ENCODE results near the gene PCDHGA6. TPM values are rescaled to one million over a fixed set of nuclear protein-coding genes. Genes with fewer than 3 reads are reported as not detected.

The PCDHGA6 gene
- polyA plus RNA-seq, 1 of the 3 experiments (the other 2 are of a cell fraction) = 1.4 TPM

DNA sequence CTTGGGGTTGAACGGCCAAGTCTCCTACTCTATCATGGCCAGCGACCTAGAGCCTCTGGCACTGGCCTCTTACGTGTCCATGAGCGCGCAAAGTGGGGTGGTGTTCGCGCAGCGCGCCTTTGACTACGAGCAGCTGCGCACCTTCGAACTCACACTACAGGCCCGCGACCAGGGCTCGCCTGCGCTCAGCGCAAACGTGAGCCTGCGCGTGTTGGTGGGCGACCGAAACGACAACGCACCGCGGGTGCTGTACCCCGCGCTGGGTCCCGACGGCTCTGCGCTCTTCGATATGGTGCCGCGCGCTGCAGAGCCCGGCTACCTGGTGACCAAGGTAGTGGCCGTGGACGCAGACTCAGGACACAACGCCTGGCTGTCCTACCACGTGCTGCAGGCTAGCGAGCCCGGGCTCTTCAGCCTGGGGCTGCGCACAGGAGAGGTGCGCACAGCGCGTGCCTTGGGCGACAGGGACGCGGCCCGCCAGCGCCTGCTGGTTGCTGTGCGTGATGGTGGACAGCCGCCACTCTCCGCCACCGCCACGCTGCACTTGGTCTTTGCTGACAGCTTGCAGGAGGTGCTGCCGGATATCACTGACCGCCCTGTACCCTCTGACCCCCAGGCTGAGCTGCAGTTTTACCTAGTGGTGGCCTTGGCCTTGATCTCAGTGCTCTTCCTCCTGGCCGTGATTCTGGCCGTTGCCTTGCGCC is 26.0 kb downstream of the PCDHGA6 start:
- Histone ChIP-seq H3F3A (replicated peaks; ENCODE audit: insufficient read depth) (no peaks in the 10 kb centered on the region), H3K79me2 (ENCODE audit: insufficient read depth) (no peaks in the 10 kb centered on the region; the same call in 1 of the 2 replicates), H4K20me1 (ENCODE audit: insufficient read depth) (no peaks in the 10 kb centered on the region), H3K4me3 (ENCODE audit: low read depth in 2 of 2, low read length in 1 of 2) (no peak overlapping the region; a peak in 1 of 4 replicates), H3K27ac (ENCODE audit: low read depth in 2 of 2, low read length in 1 of 2) (no peak overlapping the region), H3K9me3 (peaks cover 7% of the 10 kb centered on the region; the same call in 1 of the 2 replicates), H3K9me2 (no peaks in the 10 kb centered on the region), H2AFZ (ENCODE audit: low read depth) (no peak overlapping the region), H3K4me1 (ENCODE audit: control insufficient read depth in 1 of 2, insufficient read depth in 2 of 2, low read depth in 1 of 2, low read length in 1 of 2) (no peaks in the 10 kb centered on the region), H3K27me3 (ENCODE audit: insufficient read depth) (no peaks in the 10 kb centered on the region), H3K36me3 (replicated peaks in 1 of 2; ENCODE audit: control insufficient read depth in 1 of 2, insufficient read depth in 2 of 2, low read length in 1 of 2) (no peaks in the 10 kb centered on the region), H3K9ac (no peak overlapping the region), H3K4me2 (no peak overlapping the region)
- ChIA-PET CTCF (no interaction called here), POLR2A (no interaction called here)
- WGBS (ENCODE audit: low lambda C conversion rate) = 84% methylated on average over 58 of the region's 61 CpGs
- no peak for DNase-seq
- TF ChIP-seq RCOR1 (IDR thresholded peaks at IDR 0.05; ENCODE audit: low read length) (no peak), NFIC (IDR thresholded peaks at IDR 0.05; ENCODE audit: borderline replicate concordance) (no peak), CHD2 (IDR thresholded peaks at IDR 0.05; ENCODE audit: low read length, partially characterized antibody) (no peak), GATA2 (CRISPR knock-in tag; IDR thresholded peaks at IDR 0.05) (no peak), YY1 (IDR thresholded peaks at IDR 0.05; ENCODE audit: low read depth) (no peak), RFX5 (IDR thresholded peaks at IDR 0.05; ENCODE audit: low read length) (no peak), TCF12 (IDR thresholded peaks at IDR 0.05) (no peak), RAD21 (IDR thresholded peaks at IDR 0.05; ENCODE audit: low read length) (no peak), FOSL2 (IDR thresholded peaks at IDR 0.05; ENCODE audit: borderline replicate concordance, low read depth) (no peak)
- TF ChIP-seq, protein P1, sequence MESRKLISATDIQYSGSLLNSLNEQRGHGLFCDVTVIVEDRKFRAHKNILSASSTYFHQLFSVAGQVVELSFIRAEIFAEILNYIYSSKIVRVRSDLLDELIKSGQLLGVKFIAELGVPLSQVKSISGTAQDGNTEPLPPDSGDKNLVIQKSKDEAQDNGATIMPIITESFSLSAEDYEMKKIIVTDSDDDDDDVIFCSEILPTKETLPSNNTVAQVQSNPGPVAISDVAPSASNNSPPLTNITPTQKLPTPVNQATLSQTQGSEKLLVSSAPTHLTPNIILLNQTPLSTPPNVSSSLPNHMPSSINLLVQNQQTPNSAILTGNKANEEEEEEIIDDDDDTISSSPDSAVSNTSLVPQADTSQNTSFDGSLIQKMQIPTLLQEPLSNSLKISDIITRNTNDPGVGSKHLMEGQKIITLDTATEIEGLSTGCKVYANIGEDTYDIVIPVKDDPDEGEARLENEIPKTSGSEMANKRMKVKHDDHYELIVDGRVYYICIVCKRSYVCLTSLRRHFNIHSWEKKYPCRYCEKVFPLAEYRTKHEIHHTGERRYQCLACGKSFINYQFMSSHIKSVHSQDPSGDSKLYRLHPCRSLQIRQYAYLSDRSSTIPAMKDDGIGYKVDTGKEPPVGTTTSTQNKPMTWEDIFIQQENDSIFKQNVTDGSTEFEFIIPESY (IDR thresholded peaks at IDR 0.05; ENCODE audit: borderline replicate concordance, low read depth) = no peak
- TF ChIP-seq, protein P2, sequence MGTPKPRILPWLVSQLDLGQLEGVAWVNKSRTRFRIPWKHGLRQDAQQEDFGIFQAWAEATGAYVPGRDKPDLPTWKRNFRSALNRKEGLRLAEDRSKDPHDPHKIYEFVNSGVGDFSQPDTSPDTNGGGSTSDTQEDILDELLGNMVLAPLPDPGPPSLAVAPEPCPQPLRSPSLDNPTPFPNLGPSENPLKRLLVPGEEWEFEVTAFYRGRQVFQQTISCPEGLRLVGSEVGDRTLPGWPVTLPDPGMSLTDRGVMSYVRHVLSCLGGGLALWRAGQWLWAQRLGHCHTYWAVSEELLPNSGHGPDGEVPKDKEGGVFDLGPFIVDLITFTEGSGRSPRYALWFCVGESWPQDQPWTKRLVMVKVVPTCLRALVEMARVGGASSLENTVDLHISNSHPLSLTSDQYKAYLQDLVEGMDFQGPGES (IDR thresholded peaks at IDR 0.05; ENCODE audit: low read depth, low read length) = no peak

DNA sequence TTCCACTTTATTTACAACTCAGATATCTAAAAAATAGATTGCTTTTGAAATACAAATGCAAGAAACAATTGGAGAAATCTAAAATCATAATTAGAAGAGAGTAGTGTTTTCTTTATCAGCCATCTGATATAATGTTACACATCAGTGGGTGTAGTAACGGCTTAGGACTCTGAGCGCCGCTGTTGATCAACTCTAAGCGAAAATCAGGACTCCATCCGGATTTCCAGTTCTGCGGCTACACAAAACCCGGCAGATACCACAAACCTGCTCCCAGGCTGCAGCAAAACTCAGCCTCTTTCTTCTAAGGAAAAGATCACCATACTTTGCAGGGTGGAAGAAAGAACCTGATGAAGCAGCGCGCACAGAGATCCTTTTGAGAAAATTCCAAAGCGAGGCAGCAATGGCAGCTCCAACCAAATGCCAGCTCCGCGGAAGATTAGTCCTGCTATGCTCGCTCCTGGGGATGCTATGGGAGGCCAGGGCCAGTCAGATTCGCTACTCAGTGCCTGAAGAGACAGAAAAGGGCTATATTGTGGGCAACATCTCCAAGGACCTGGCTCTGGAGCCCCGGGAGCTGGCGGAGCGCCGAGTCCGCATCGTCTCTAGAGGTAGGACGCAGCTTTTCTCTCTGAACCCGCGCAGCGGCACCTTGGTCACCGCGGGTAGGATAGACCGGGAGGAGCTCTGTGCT is 29.0 kb downstream of the PCDHGA6 start, which contains the start of gene PCDHGA9:
PCDHGA9 (plus strand) TSS at position 226 of the 691 bp plus-strand sequence; CDS start at position 401, 175 bp downstream.
- WGBS (ENCODE audit: low lambda C conversion rate) = 77% methylated on average over 26 of the region's 27 CpGs
- Histone ChIP-seq H3K4me1 (ENCODE audit: control insufficient read depth in 1 of 2, insufficient read depth in 2 of 2, low read depth in 1 of 2, low read length in 1 of 2) (no peaks in the 10 kb centered on the region), H3K9ac (no peak within 1 kb of the TSS), H4K20me1 (ENCODE audit: insufficient read depth) (no peaks in the 10 kb centered on the region), H3K27me3 (ENCODE audit: insufficient read depth) (no peaks in the 10 kb centered on the region), H3K9me2 (no peaks in the 10 kb centered on the region), H3K36me3 (replicated peaks in 1 of 2; ENCODE audit: control insufficient read depth in 1 of 2, insufficient read depth in 2 of 2, low read length in 1 of 2) (peaks cover 0 to 9% of the 10 kb centered on the region in 2 experiments), H3K27ac (ENCODE audit: low read depth in 2 of 2, low read length in 1 of 2) (no peak within 1 kb of the TSS), H3K9me3 (peaks cover 7% of the 10 kb centered on the region), H3K79me2 (ENCODE audit: insufficient read depth) (no peaks in the 10 kb centered on the region), H3K4me3 (ENCODE audit: low read depth in 2 of 2, low read length in 1 of 2) (no peak within 1 kb of the TSS; a peak in 1 of 4 replicates), H3K4me2 (no peak within 1 kb of the TSS), H3F3A (replicated peaks; ENCODE audit: insufficient read depth) (no peaks in the 10 kb centered on the region), H2AFZ (ENCODE audit: low read depth) (no peak within 1 kb of the TSS)
- peak; percentile 53 for DNase-seq
- ChIA-PET CTCF (no interaction called here), POLR2A (no interaction called here)
- TF ChIP-seq MXI1 (IDR thresholded peaks at IDR 0.05; ENCODE audit: low read depth, low read length) (no peak), RAD21 (IDR thresholded peaks at IDR 0.05; ENCODE audit: low read length) (peak; percentile 39), NRF1 (IDR thresholded peaks at IDR 0.05; ENCODE audit: low read depth, low read length) (no peak)
- TF ChIP-seq, protein P3, sequence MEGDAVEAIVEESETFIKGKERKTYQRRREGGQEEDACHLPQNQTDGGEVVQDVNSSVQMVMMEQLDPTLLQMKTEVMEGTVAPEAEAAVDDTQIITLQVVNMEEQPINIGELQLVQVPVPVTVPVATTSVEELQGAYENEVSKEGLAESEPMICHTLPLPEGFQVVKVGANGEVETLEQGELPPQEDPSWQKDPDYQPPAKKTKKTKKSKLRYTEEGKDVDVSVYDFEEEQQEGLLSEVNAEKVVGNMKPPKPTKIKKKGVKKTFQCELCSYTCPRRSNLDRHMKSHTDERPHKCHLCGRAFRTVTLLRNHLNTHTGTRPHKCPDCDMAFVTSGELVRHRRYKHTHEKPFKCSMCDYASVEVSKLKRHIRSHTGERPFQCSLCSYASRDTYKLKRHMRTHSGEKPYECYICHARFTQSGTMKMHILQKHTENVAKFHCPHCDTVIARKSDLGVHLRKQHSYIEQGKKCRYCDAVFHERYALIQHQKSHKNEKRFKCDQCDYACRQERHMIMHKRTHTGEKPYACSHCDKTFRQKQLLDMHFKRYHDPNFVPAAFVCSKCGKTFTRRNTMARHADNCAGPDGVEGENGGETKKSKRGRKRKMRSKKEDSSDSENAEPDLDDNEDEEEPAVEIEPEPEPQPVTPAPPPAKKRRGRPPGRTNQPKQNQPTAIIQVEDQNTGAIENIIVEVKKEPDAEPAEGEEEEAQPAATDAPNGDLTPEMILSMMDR (IDR thresholded peaks at IDR 0.05) = peak; percentile 39; the same call in 1 of the 2 replicates
